ENCODE results near the gene FBXL12.
"Not testable (repeated sequence)": the region's sequence is repeated elsewhere in the genome, so short reads cannot be mapped to it uniquely, and the experiment has no call there.

FBXL12 gene

GRCh38 chr19:9827289-9828238 is 8.7 kb upstream of the FBXL12 start, which contains the start of gene UBL5:
TSS of gene UBL5 (plus strand) at chr19:9827918. CDS start at chr19:9828338, 420 bp downstream.
- peak within 1 kb of the TSS; percentile 95 for H3K4me3 Mint-ChIP-seq
- peaks cover 24% of the 10 kb centered on the region for H3K36me3 Mint-ChIP-seq (ENCODE audit: low read depth)
- DNase-seq (ENCODE audit: low spot score), result peak; percentile 89
- peaks cover 15% of the 10 kb centered on the region for H3K4me1 Mint-ChIP-seq (ENCODE audit: low read depth)
- peak within 1 kb of the TSS; percentile 98 for H3K27ac Mint-ChIP-seq
- no peaks in the 10 kb centered on the region for H3K9me3 Mint-ChIP-seq
- H3K27me3 Mint-ChIP-seq (ENCODE audit: low read depth), result no peaks in the 10 kb centered on the region

GRCh38 chr19:9823816-9824215 is 4.9 kb upstream of the FBXL12 start:
- no peaks in the 10 kb centered on the region for H3K27me3 Mint-ChIP-seq (ENCODE audit: low read depth)
- H3K4me3 Mint-ChIP-seq, result no peak overlapping the region
- no peaks in the 10 kb centered on the region for H3K9me3 Mint-ChIP-seq
- H3K27ac Mint-ChIP-seq, result no peak overlapping the region
- DNase-seq (ENCODE audit: low spot score), result no peak
- peaks cover 17% of the 10 kb centered on the region for H3K4me1 Mint-ChIP-seq (ENCODE audit: low read depth)
- H3K36me3 Mint-ChIP-seq (ENCODE audit: low read depth), result peaks cover 15% of the 10 kb centered on the region

DNA sequence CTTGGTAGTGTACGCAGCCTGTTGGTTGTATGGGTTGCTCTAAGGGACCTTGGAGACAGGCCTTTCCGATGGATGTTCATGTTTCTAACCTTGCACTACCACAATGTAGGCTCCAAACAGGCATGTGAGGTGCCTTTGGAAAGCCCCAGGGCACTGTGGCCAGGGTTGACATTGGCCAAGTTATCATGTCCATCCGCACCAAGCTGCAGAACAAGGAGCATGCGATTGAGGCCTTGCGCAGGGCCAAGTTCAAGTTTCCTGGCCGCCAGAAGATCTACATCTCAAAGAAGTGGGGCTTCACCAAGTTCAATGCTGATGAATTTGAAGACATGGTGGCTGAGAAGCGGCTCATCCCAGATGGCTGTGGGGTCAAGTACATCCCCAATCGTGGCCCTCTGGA is 1.2 kb upstream of the FBXL12 start:
- H3K27me3 Mint-ChIP-seq (ENCODE audit: low read depth); DNase-seq (ENCODE audit: low spot score): not testable (repeated sequence)
- peaks cover 20% of the 10 kb centered on the region for H3K36me3 Mint-ChIP-seq (ENCODE audit: low read depth)
- peak overlapping the region; percentile 92 for H3K27ac Mint-ChIP-seq
- H3K9me3 Mint-ChIP-seq, result peaks cover 11% of the 10 kb centered on the region
- H3K4me3 Mint-ChIP-seq, result peak overlapping the region; percentile 91
- H3K4me1 Mint-ChIP-seq (ENCODE audit: low read depth), result peaks cover 13% of the 10 kb centered on the region

DNA sequence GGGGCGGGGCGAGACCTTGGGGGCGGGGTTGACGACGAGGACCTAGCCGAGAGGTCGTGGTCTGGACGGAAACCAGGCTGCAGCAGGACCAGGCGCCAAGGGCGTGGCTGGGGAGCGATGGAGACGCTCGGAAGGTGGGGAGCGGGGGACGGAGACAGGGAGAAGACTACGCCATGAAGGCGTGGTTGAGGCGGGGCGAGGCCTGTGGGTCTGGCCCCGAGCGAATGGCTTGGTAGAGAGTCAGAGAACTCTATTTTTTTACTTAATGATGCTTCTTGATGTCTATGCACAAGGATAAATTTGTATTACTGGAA is 674 bp upstream of the FBXL12 start:
- H3K36me3 Mint-ChIP-seq (ENCODE audit: low read depth), result peaks cover 25% of the 10 kb centered on the region
- H3K27me3 Mint-ChIP-seq (ENCODE audit: low read depth), result no peaks in the 10 kb centered on the region
- H3K9me3 Mint-ChIP-seq, result peaks cover 15% of the 10 kb centered on the region
- H3K27ac Mint-ChIP-seq, result peak overlapping the region; percentile 92
- peak overlapping the region; percentile 91 for H3K4me3 Mint-ChIP-seq
- DNase-seq (ENCODE audit: low spot score), result no peak
- H3K4me1 Mint-ChIP-seq (ENCODE audit: low read depth), result peaks cover 13% of the 10 kb centered on the region

DNA sequence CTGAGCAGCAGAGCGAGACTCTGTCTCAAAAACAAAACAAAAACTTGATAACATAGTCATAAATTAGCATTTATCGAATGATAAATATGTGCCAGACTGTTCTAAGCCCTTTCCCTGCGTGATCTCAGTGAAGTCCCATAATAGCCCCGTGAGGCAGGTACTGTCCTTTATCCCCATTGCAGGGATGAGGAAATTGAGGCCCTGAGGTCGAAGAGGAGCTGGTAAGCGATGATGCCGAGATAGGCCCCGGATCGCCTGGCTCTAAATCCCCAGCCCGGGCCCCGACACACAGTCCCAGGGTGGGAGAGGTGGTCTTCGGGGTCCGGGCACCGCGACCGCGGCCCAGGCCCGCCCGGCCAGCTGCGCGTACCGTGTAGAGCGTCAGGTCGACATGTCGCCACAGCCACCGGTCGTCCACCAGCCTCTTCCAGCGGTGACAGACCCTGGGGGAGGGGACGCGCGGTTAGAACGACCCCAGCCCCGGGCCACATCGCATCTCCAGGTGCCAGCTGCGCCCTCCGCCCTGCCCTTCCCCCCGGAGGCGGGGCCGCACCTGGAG is 625 bp downstream of the FBXL12 start:
- no peak for DNase-seq (ENCODE audit: low spot score)
- peak overlapping the region; percentile 92 for H3K27ac Mint-ChIP-seq
- peak overlapping the region; percentile 91 for H3K4me3 Mint-ChIP-seq
- peaks cover 29% of the 10 kb centered on the region for H3K36me3 Mint-ChIP-seq (ENCODE audit: low read depth)
- H3K4me1 Mint-ChIP-seq (ENCODE audit: low read depth), result peaks cover 13% of the 10 kb centered on the region
- H3K27me3 Mint-ChIP-seq (ENCODE audit: low read depth), result no peaks in the 10 kb centered on the region
- peaks cover 18% of the 10 kb centered on the region for H3K9me3 Mint-ChIP-seq

DNA sequence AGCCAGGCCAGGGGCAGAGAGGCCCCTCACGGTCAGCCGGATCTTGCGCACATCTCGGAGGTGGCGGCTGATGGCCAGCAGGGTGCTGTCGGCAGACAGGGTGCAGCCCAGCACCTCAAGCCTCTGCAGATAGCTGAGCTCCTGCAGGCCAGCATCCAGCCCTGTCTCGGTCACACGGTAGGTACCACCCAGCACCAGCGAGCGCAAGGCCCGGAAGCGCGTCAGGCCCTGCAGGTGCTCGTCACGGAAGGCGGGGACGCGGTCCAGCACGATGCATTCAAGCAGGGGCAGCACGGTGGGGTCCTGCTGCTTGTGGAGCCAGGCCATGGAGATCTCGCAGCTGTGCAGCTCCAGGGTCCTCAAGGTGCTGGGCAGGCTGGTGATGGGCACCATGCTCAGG is 7.7 kb downstream of the FBXL12 start:
- Mint-ChIP-seq H3K9me3 (peaks cover 10% of the 10 kb centered on the region), H3K27me3 (ENCODE audit: low read depth) (no peaks in the 10 kb centered on the region), H3K4me1 (ENCODE audit: low read depth) (peaks cover 5% of the 10 kb centered on the region), H3K36me3 (ENCODE audit: low read depth) (peaks cover 32% of the 10 kb centered on the region), H3K4me3 (no peak overlapping the region), H3K27ac (no peak overlapping the region)
- DNase-seq (ENCODE audit: low spot score), result no peak

DNA sequence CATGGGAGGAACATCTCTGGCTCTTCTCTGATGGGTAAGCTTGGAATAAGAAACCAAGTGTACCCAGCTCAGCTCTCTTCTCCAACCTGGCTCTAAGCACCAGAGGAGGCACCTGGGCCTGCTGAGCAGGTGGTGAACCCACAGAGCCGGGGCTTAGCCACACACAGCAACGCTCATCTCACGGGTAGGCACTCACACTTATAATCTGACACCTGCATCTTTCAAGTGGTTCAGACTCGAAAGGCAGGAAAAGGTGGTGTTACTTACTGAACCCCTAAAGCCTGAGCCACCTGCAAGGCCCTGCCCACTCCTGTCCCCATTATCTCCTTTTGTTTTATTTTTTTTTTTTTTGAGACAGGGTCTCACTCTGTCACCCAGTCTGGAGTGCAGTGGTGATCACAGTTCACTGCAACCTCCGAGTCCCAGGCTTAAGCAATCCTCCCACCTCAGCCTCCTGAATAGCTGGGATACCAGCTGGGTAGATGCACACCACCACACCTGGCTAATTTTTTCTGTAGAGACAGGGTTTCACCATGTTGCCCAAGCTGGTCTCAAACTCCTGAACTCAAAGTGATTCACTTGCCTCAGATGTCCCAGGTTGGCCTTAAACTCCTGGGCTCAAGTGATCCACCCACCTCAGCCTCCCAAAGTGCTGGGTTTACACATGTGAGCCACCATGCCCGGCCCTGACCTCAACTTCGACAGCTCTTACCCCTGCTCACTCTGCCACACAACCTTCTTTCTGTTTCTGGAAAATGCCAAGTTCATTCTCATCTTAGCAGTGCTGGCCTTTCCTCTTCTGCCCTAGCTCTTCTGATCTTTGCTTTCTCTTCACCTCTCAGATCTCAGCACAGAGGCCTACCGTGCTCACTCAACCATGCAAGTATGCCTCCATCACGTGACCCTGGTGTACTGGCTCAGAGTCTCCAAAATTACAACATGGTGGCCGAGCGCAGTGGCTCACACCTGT is 9.7 kb downstream of the FBXL12 start:
- H3K9me3 Mint-ChIP-seq, result peaks cover 3% of the 10 kb centered on the region
- H3K36me3 Mint-ChIP-seq (ENCODE audit: low read depth), result peaks cover 20% of the 10 kb centered on the region
- peaks cover 5% of the 10 kb centered on the region for H3K4me1 Mint-ChIP-seq (ENCODE audit: low read depth)
- no peak for DNase-seq (ENCODE audit: low spot score)
- no peaks in the 10 kb centered on the region for H3K27me3 Mint-ChIP-seq (ENCODE audit: low read depth)
- H3K27ac Mint-ChIP-seq, result peak overlapping the region; percentile 36
- no peak overlapping the region for H3K4me3 Mint-ChIP-seq

DNA sequence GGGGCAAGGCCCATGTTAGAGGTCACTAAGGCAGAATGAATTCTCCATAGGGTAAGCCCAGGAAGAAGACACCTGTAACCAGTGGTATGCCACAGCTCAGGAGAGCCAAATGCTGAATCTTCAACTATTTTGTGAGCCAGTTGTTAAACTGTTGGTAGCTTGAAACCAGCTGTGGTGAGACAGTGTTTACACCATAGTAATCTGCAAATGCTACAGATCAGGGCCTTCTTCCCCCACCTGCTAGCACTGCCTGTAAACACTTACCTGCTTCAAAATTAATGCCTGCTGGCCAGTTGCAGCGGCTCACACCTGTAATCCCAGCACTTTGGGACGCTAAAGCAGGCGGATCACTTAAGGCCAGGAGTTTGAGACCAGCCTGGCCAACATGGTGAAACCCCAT is 12.1 kb downstream of the FBXL12 start:
- Mint-ChIP-seq H3K9me3 (no peaks in the 10 kb centered on the region), H3K4me3 (no peak overlapping the region), H3K27me3 (ENCODE audit: low read depth) (no peaks in the 10 kb centered on the region), H3K27ac (no peak overlapping the region), H3K4me1 (ENCODE audit: low read depth) (peaks cover 5% of the 10 kb centered on the region), H3K36me3 (ENCODE audit: low read depth) (peaks cover 19% of the 10 kb centered on the region)
- no peak for DNase-seq (ENCODE audit: low spot score)

GRCh38 chr19:9801976-9802375 is 16.9 kb downstream of the FBXL12 start:
- Mint-ChIP-seq H3K4me3 (no peak overlapping the region), H3K36me3 (ENCODE audit: low read depth) (peaks cover 12% of the 10 kb centered on the region), H3K4me1 (ENCODE audit: low read depth) (peaks cover 11% of the 10 kb centered on the region), H3K27ac (no peak overlapping the region), H3K9me3 (no peaks in the 10 kb centered on the region), H3K27me3 (ENCODE audit: low read depth) (no peaks in the 10 kb centered on the region)
- no peak for DNase-seq (ENCODE audit: low spot score)

- Mint-ChIP-seq H3K27me3 (ENCODE audit: low read depth) (no peaks in the 10 kb centered on the region), H3K36me3 (ENCODE audit: low read depth) (peaks cover 11% of the 10 kb centered on the region), H3K27ac (peak overlapping the region; percentile 56), H3K4me1 (ENCODE audit: low read depth) (peaks cover 18% of the 10 kb centered on the region), H3K9me3 (no peaks in the 10 kb centered on the region), H3K4me3 (no peak overlapping the region)
- no peak for DNase-seq (ENCODE audit: low spot score)
Observed at GRCh38 chr19:9799162-9799561, 19.7 kb downstream of the FBXL12 start.

DNA sequence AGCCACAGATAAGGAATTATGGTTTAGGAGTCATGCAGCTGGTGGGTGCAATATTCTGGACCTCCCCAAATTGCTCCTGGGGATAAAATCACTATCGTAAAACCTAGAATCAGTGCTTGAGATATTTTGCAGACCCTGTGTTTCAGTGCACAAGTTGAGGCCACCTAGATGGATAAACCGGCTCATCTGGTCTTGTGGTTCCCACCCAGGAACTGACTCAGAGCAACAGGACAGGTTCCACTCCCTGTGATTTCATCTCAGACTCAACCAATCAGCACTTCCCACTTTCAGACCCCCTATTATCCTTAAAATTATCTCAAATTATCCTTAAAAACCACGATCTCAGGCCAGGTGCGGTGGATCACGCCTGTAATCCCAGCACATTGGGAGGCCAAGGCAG is 21.0 kb downstream of the FBXL12 start:
- peaks cover 25% of the 10 kb centered on the region for H3K4me1 Mint-ChIP-seq (ENCODE audit: low read depth)
- peaks cover 11% of the 10 kb centered on the region for H3K36me3 Mint-ChIP-seq (ENCODE audit: low read depth)
- DNase-seq (ENCODE audit: low spot score), result no peak
- H3K27ac Mint-ChIP-seq, result no peak overlapping the region
- no peaks in the 10 kb centered on the region for H3K9me3 Mint-ChIP-seq
- H3K4me3 Mint-ChIP-seq, result no peak overlapping the region
- no peaks in the 10 kb centered on the region for H3K27me3 Mint-ChIP-seq (ENCODE audit: low read depth)

- H3K27me3 Mint-ChIP-seq (ENCODE audit: low read depth), result no peaks in the 10 kb centered on the region
- peaks cover 5% of the 10 kb centered on the region for H3K36me3 Mint-ChIP-seq (ENCODE audit: low read depth)
- peak overlapping the region; percentile 73 for H3K27ac Mint-ChIP-seq
- peak; percentile 78 for DNase-seq (ENCODE audit: low spot score)
- H3K4me3 Mint-ChIP-seq, result no peak overlapping the region
- H3K4me1 Mint-ChIP-seq (ENCODE audit: low read depth), result peaks cover 29% of the 10 kb centered on the region
- no peaks in the 10 kb centered on the region for H3K9me3 Mint-ChIP-seq
Observed at GRCh38 chr19:9796113-9796773, 22.6 kb downstream of the FBXL12 start.

DNA sequence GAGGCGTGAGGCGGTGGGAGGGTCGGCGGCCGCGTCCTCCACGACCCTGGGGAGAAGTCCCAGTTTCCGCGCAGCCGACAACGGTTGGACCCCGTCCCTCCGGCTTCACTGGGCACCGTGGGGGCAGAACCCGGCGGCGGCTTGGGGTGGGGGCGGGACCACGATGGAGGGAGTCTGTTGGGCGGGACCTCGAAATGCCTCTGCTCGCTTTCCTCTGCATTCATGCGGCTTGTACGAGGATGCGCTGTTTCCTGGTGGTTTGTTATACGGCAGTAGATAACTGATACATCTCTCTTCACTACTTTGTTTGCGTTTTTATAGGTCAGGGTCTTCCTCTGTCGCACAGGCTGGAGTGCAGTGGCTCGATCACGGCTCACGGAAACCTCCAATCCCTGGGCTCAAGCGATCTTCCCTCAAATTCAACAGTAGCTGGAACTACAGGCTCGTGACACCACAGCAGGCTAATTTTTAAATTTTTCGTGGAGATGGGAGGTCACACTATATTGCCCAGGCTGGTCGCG is 25.7 kb downstream of the FBXL12 start:
- Mint-ChIP-seq H3K36me3 (ENCODE audit: low read depth) (peaks cover 1% of the 10 kb centered on the region), H3K27ac (peak overlapping the region; percentile 98), H3K27me3 (ENCODE audit: low read depth) (no peaks in the 10 kb centered on the region), H3K9me3 (no peaks in the 10 kb centered on the region), H3K4me1 (ENCODE audit: low read depth) (peaks cover 25% of the 10 kb centered on the region), H3K4me3 (peak overlapping the region; percentile 90)
- DNase-seq (ENCODE audit: low spot score), result peak; percentile 46
